ENCODE data around the gene PRKN. TPM values are rescaled to one million over a fixed set of nuclear protein-coding genes. Genes with fewer than 3 reads are reported as not detected.

Gene PRKN
- total RNA-seq, 1 experiment from 2014 or later, result 0.46 TPM

GRCh38 chr6:162153120-162153519, 574.4 kb downstream of the PRKN start:
- CTCF ChIA-PET, result no interaction called here
- BruUV-seq (replicated peaks), result no TSS peak
- Histone ChIP-seq H3K27ac (ENCODE audit: low read length) (no peak overlapping the region), H3K4me3 (ENCODE audit: low read depth in 2 of 2, low read length in 2 of 2) (no peak overlapping the region), H3K4me1 (ENCODE audit: control insufficient read depth, insufficient read depth, low read length) (no peaks in the 10 kb centered on the region), H3K9me3 (ENCODE audit: control insufficient read depth, insufficient read depth, low read depth, low read length) (no peaks in the 10 kb centered on the region), H3K27me3 (ENCODE audit: control insufficient read depth, insufficient read depth, low read length) (no peaks in the 10 kb centered on the region), H3K36me3 (ENCODE audit: control insufficient read depth, insufficient read depth, low read length) (no peaks in the 10 kb centered on the region)
- no peak for ATAC-seq
- POLR2A ChIA-PET, result no interaction called here
- TF ChIP-seq CTCF (IDR thresholded peaks at IDR 0.05), result no peak
- no peak for TF ChIP-seq POLR2AphosphoS5 (IDR thresholded peaks at IDR 0.05; ENCODE audit: low read depth, low read length)
- TF ChIP-seq TCF7L2 (IDR thresholded peaks at IDR 0.05; ENCODE audit: low read depth, low read length), result no peak
- TF ChIP-seq SIN3A (IDR thresholded peaks at IDR 0.05; ENCODE audit: borderline replicate concordance, insufficient read depth, low read depth, low read length), result no peak
- no peak for TF ChIP-seq REST (IDR thresholded peaks at IDR 0.05; ENCODE audit: insufficient read depth in 1 of 2, low read depth in 2 of 2, low read length in 1 of 2)
- no peak for DNase-seq (ENCODE audit: low read depth, low spot score)
- intact Hi-C loops (cut with micrococcal nuclease; ENCODE audit: unreplicated experiment), result no loop called here
- in situ Hi-C loops (cut with HindIII; ENCODE audit: low pct_unique_long_range_greater_than_20kb, low sequenced_read_pairs), result no loop called here

- ChIA-PET POLR2A (no interaction called here), CTCF (no interaction called here)
- no peaks in the 10 kb centered on the region for H3K27me3 ChIP-seq (ENCODE audit: control insufficient read depth, insufficient read depth, low read length)
- no peaks in the 10 kb centered on the region for H3K4me1 ChIP-seq (ENCODE audit: control insufficient read depth, insufficient read depth, low read length)
- ATAC-seq, result no peak
- no peaks in the 10 kb centered on the region for H3K9me3 ChIP-seq (ENCODE audit: control insufficient read depth, insufficient read depth, low read depth, low read length)
- in situ Hi-C loops (cut with HindIII; ENCODE audit: low pct_unique_long_range_greater_than_20kb, low sequenced_read_pairs) (no loop called here), intact Hi-C loops (cut with micrococcal nuclease; ENCODE audit: unreplicated experiment) (no loop called here)
- H3K4me3 ChIP-seq (ENCODE audit: low read depth in 2 of 2, low read length in 2 of 2), result no peak overlapping the region
- BruUV-seq (replicated peaks), result no TSS peak
- H3K27ac ChIP-seq (ENCODE audit: low read length), result no peak overlapping the region
- H3K36me3 ChIP-seq (ENCODE audit: control insufficient read depth, insufficient read depth, low read length), result no peaks in the 10 kb centered on the region
- TF ChIP-seq REST (IDR thresholded peaks at IDR 0.05; ENCODE audit: insufficient read depth in 1 of 2, low read depth in 2 of 2, low read length in 1 of 2) (no peak), CTCF (IDR thresholded peaks at IDR 0.05) (no peak), POLR2AphosphoS5 (IDR thresholded peaks at IDR 0.05; ENCODE audit: low read depth, low read length) (no peak), SIN3A (IDR thresholded peaks at IDR 0.05; ENCODE audit: borderline replicate concordance, insufficient read depth, low read depth, low read length) (no peak)
- no peak for DNase-seq (ENCODE audit: low read depth, low spot score)
Measured at GRCh38 chr6:162151021-162151665, 576.4 kb downstream of the PRKN start.
